ENCODE results near the gene TDRD12. TPM values are rescaled to one million over a fixed set of nuclear protein-coding genes. Genes with fewer than 3 reads are reported as not detected.
"Not testable (repeated sequence)": the region's sequence is repeated elsewhere in the genome, so short reads cannot be mapped to it uniquely, and the experiment has no call there.

TDRD12 gene
- total RNA-seq, 1 donor, result 0.42 TPM

- Histone ChIP-seq H3K27me3 (ENCODE audit: insufficient read depth, low read length) (no peaks in the 10 kb centered on the region), H3K4me3 (ENCODE audit: low read length) (no peak overlapping the region), H3K4me1 (ENCODE audit: insufficient read depth, low read length) (peaks cover 19% of the 10 kb centered on the region), H3K9me3 (ENCODE audit: low read depth, low read length) (no peaks in the 10 kb centered on the region)
These were observed 32.6 kb upstream of the TDRD12 start for GRCh38 chr19:32686847-32687475.

GRCh38 chr19:32687681-32688080, 31.9 kb upstream of the TDRD12 start:
- H3K9me3 ChIP-seq (ENCODE audit: low read depth, low read length), result no peaks in the 10 kb centered on the region
- H3K27me3 ChIP-seq (ENCODE audit: insufficient read depth, low read length), result no peaks in the 10 kb centered on the region
- H3K4me1 ChIP-seq (ENCODE audit: insufficient read depth, low read length), result peaks cover 25% of the 10 kb centered on the region
- H3K4me3 ChIP-seq (ENCODE audit: low read length), result no peak overlapping the region

GRCh38 chr19:32688311-32688710, 31.3 kb upstream of the TDRD12 start:
- Histone ChIP-seq H3K27me3 (ENCODE audit: insufficient read depth, low read length) (no peaks in the 10 kb centered on the region), H3K4me3 (ENCODE audit: low read length) (no peak overlapping the region), H3K9me3 (ENCODE audit: low read depth, low read length) (no peaks in the 10 kb centered on the region), H3K4me1 (ENCODE audit: insufficient read depth, low read length) (peaks cover 31% of the 10 kb centered on the region)

- peak within 1 kb of the TSS; percentile 58 for H3K4me3 ChIP-seq (ENCODE audit: low read length)
- H3K27me3 ChIP-seq (ENCODE audit: insufficient read depth, low read length), result no peaks in the 10 kb centered on the region
- H3K9me3 ChIP-seq (ENCODE audit: low read depth, low read length), result no peaks in the 10 kb centered on the region
- H3K4me1 ChIP-seq (ENCODE audit: insufficient read depth, low read length), result peaks cover 62% of the 10 kb centered on the region
These were observed 28.1 kb upstream of the TDRD12 start, which contains the start of gene NUDT19 for GRCh38 chr19:32691291-32691951. TSS of gene NUDT19 (plus strand) at chr19:32691821. CDS start at chr19:32691961, 140 bp downstream.

- Histone ChIP-seq H3K27me3 (ENCODE audit: insufficient read depth, low read length) (no peaks in the 10 kb centered on the region), H3K9me3 (ENCODE audit: low read depth, low read length) (no peaks in the 10 kb centered on the region), H3K4me1 (ENCODE audit: insufficient read depth, low read length) (peaks cover 70% of the 10 kb centered on the region), H3K4me3 (ENCODE audit: low read length) (peak overlapping the region; percentile 58)
These were observed 27.4 kb upstream of the TDRD12 start for GRCh38 chr19:32691952-32692726.

- peak overlapping the region; percentile 58 for H3K4me3 ChIP-seq (ENCODE audit: low read length)
- peaks cover 71% of the 10 kb centered on the region for H3K4me1 ChIP-seq (ENCODE audit: insufficient read depth, low read length)
- H3K27me3 ChIP-seq (ENCODE audit: insufficient read depth, low read length), result no peaks in the 10 kb centered on the region
- no peaks in the 10 kb centered on the region for H3K9me3 ChIP-seq (ENCODE audit: low read depth, low read length)
These were observed 26.9 kb upstream of the TDRD12 start for GRCh38 chr19:32692727-32693061.

- not testable (repeated sequence) for H3K9me3 ChIP-seq (ENCODE audit: low read depth, low read length); H3K27me3 ChIP-seq (ENCODE audit: insufficient read depth, low read length)
- H3K4me1 ChIP-seq (ENCODE audit: insufficient read depth, low read length), result peaks cover 71% of the 10 kb centered on the region
- H3K4me3 ChIP-seq (ENCODE audit: low read length), result peak overlapping the region; percentile 58
These were observed 26.1 kb upstream of the TDRD12 start for GRCh38 chr19:32693151-32694108.

GRCh38 chr19:32694316-32694715, 25.3 kb upstream of the TDRD12 start:
- not testable (repeated sequence) for H3K9me3 ChIP-seq (ENCODE audit: low read depth, low read length)
- peaks cover 71% of the 10 kb centered on the region for H3K4me1 ChIP-seq (ENCODE audit: insufficient read depth, low read length)

GRCh38 chr19:32694851-32695250, 24.7 kb upstream of the TDRD12 start:
- H3K4me1 ChIP-seq (ENCODE audit: insufficient read depth, low read length), result peaks cover 68% of the 10 kb centered on the region
- not testable (repeated sequence) for H3K4me3 ChIP-seq (ENCODE audit: low read length); H3K9me3 ChIP-seq (ENCODE audit: low read depth, low read length); H3K27me3 ChIP-seq (ENCODE audit: insufficient read depth, low read length)

More at GRCh38 chr19:32694316-32694715, 25.3 kb upstream of the TDRD12 start:
- not testable (repeated sequence) for H3K4me3 ChIP-seq (ENCODE audit: low read length); H3K27me3 ChIP-seq (ENCODE audit: insufficient read depth, low read length)

- H3K9me3 ChIP-seq (ENCODE audit: low read depth, low read length); H3K27me3 ChIP-seq (ENCODE audit: insufficient read depth, low read length); H3K4me3 ChIP-seq (ENCODE audit: low read length): not testable (repeated sequence)
- H3K4me1 ChIP-seq (ENCODE audit: insufficient read depth, low read length), result peaks cover 64% of the 10 kb centered on the region
These were observed 24.1 kb upstream of the TDRD12 start for GRCh38 chr19:32695506-32695905.

- H3K4me3 ChIP-seq (ENCODE audit: low read length); H3K27me3 ChIP-seq (ENCODE audit: insufficient read depth, low read length); H3K9me3 ChIP-seq (ENCODE audit: low read depth, low read length): not testable (repeated sequence)
- H3K4me1 ChIP-seq (ENCODE audit: insufficient read depth, low read length), result peaks cover 52% of the 10 kb centered on the region
These were observed 22.8 kb upstream of the TDRD12 start for GRCh38 chr19:32696771-32697170.

GRCh38 chr19:32700129-32700528, 19.4 kb upstream of the TDRD12 start:
- not testable (repeated sequence) for H3K27me3 ChIP-seq (ENCODE audit: insufficient read depth, low read length); H3K4me3 ChIP-seq (ENCODE audit: low read length); H3K9me3 ChIP-seq (ENCODE audit: low read depth, low read length)
- peaks cover 21% of the 10 kb centered on the region for H3K4me1 ChIP-seq (ENCODE audit: insufficient read depth, low read length)

GRCh38 chr19:32702010-32702409, 17.6 kb upstream of the TDRD12 start:
- Histone ChIP-seq H3K4me3 (ENCODE audit: low read length) (no peak overlapping the region), H3K4me1 (ENCODE audit: insufficient read depth, low read length) (peaks cover 3% of the 10 kb centered on the region), H3K27me3 (ENCODE audit: insufficient read depth, low read length) (no peaks in the 10 kb centered on the region), H3K9me3 (ENCODE audit: low read depth, low read length) (peaks cover 7% of the 10 kb centered on the region)

GRCh38 chr19:32704006-32704405, 15.6 kb upstream of the TDRD12 start:
- not testable (repeated sequence) for H3K4me3 ChIP-seq (ENCODE audit: low read length); H3K9me3 ChIP-seq (ENCODE audit: low read depth, low read length); H3K4me1 ChIP-seq (ENCODE audit: insufficient read depth, low read length); H3K27me3 ChIP-seq (ENCODE audit: insufficient read depth, low read length)

GRCh38 chr19:32708457-32708856, 11.1 kb upstream of the TDRD12 start:
- no peaks in the 10 kb centered on the region for H3K27me3 ChIP-seq (ENCODE audit: insufficient read depth, low read length)
- peaks cover 7% of the 10 kb centered on the region for H3K9me3 ChIP-seq (ENCODE audit: low read depth, low read length)
- no peaks in the 10 kb centered on the region for H3K4me1 ChIP-seq (ENCODE audit: insufficient read depth, low read length)
- no peak overlapping the region for H3K4me3 ChIP-seq (ENCODE audit: low read length)

Measured in mononuclear cell (primary cell).